Epidermal melanocyte (primary cell): Measurements from ENCODE around the gene MFSD12.

Experiments used
- DNase-seq: peaks from one replicate; pipeline ENCODE4 v3.0.0; 2011; ENCODE audit warnings: low spot score; ENCODE audit not compliant: insufficient read length

The MFSD12 gene

DNA sequence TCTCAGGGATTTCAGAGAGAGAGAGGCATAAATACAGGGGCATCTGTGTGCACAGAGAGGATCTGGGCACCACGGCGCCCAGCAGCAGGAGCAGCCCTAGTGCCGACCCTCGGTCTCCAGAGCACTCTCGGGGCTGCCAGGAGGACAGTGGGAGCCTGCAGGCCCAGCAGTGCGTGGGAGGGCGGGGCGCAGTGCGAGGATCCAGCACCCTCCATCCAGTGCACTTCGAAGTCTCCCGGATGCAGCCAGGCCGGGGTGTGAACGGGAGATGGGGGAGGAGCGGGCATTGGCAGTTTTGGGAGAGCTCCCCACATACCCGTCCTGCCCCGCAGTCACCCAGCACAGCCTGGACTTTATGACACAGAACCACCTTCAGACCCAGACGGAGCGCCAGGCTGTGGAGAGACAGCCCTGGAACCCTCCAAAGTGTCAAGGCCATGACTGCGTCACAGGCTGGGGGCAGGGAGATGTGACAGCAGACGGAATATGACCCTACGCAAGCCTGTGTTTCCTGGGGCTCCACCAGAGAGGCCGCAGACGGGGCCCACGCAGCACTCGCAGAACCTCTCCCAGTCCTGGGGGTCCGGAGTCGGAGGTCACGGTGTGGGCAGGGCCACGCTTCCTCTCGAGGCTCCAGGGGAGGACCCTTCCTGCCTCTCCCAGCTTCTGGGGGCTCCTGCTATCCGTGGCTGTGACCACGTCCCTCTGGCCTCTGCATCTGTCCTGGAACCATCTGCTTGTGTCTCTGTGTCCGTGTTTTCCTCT is 33.1 kb downstream of the MFSD12 start:
- no peak for DNase-seq

DNA sequence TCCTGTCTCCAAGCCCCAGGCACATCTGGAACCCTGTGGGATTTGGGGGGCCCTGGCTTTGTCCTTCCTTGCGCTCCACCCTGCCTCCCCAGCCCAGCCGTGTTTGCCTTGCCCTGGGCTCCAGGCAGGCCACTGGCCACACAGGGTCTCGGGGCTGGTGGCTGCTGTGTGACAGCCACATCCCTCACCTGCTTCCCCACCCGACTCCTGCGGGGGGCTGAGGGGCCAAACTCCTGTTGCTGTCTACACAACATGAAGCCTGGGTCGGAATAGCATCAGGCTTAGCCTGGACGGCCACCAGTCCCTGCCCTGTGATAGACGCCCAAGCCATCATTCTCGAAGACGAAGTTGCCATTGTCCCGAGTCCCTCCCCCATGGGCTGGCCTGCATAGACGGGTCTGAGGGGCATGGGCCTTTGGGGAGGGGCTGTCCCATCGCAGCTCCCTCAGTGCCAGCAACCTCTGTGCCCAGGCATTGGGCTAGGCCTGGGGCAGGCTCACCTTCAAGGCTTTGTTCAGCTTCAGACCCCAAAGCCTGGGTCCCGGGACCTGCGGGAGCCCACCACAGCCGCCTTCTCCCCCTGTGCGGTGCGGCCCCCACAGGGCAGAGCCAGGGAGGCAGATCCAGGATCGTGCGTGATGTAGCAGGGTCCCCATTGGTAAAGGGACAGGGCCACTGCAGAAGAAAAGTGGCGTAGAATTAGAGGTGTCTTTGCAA is 33.9 kb downstream of the MFSD12 start:
- DNase-seq, result no peak

DNA sequence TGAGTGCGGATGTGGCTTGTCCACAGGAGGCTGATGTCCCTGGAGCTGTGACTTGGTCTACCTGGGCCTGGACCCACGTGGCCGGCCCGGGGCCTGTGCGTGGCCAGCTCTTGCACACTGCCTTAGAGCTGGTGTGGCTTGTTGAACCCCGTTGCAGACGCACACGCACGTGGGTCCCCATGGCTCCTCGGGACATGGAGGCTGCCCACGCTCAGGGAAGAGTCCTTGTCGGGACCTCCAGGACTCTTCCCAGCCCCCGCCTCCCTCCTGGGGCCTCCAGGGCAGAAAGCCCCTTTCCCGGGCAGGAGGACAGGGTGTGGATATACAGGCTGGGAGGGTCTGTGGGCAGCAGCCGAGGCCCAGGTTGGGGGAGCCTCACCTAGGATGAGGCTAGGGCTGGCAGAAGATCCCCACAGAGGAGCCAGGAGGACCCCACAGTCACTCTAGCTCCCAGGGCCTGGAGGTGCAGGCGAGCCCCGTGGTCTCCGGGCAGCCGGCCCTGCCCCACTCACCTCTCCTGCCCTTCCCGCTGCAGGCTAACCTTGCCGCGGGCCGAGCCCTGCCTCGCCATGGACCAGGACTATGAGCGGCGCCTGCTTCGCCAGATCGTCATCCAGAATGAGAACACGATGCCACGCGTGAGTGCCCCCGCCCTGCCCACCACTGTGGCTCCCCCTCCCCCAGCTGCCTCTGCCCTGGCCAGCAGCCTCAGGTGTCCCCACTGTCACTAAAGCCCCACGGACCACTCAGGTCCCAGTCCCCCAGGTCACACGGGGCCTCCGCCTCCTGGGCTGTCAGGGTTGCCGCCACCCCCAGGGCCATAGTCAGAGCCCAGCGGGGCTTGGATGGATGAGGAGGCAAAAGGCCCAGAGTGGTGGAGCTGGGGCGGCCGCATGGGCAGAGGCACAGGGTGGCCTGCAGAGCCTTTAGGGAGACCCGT is 34.7 kb downstream of the MFSD12 start:
- DNase-seq, result no peak

DNA sequence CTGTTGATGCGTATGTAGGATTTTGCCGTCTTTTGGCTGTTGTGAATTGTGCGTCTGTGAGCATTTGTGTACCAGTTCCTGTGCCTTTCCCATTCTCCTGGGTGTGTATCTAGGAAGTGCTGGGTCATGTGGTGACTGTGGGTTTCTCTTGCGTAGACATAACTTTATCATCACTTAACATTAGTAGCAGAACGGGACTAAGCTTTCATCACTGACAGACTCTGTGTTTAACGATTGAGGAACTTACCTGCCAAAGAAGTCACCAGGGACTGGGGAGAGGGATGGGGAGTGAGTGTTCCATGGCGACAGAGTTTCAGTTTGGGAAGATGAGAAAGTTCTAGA is 36.3 kb downstream of the MFSD12 start:
- DNase-seq, result no peak

DNA sequence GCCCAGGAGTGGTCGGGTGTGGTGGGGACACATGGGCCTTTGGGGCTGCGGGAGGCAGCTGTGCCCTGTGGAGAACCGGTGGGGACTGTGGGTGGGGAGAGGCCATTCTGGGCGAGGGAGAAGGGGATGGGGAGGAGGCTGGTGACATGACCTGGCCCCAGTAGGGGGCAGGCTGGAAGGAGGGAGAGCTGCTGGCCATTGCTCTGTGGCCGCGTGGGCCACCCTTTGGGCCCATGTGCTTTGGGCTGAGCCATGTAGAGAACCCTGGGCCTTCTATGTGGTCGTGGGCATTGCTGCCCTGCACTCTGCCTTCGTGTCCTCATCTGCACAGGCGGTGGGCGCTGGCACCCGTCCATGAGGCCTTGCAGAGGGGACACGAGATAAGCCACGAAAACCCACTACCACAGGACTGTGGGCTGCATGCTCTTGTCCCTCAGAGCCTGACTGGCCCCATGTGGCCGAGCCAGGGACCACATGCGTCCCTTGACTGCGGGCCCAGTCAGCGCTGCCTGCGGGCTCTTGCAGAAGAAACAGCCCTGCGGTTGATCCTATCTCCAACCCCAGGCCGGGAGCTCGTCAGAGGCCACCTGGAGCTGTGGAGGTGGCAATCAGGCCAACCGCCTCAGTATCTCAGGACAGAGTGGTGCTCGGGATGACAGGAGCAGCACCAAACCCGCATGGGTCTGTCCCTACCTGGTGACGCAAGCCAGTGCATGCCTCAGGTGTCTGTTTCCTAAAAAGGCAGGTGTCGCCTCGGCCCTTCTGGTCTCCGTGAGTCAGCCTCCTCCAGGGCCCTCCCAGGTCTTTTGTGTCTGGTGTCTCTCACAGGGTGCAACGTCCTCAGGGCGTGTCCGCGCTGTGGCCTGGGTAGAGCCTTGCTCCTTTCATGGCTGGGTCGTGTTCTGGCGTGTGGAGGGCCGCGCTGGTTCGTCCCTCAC is 37.0 kb downstream of the MFSD12 start:
- DNase-seq, result no peak

DNA sequence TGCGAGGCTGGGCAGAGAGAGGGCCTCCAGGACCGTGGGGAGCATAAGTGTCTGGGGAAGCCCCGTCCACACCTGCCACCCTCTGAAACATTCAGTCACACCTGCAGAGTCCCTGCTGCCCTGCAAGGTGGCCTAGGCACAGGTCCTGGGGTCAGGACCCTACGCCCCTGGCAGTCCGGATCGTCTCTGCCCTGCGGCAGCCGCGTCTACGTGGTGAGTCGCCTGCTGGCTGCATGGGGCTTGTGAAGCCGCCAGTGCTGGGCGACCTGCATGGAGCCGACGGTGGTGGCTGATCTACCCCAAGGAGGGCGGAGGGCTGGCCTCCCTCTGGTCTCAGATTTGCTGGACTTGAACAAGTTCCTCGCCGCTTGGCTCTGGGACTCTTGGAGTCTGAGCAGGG is 38.3 kb downstream of the MFSD12 start:
- DNase-seq, result no peak

DNA sequence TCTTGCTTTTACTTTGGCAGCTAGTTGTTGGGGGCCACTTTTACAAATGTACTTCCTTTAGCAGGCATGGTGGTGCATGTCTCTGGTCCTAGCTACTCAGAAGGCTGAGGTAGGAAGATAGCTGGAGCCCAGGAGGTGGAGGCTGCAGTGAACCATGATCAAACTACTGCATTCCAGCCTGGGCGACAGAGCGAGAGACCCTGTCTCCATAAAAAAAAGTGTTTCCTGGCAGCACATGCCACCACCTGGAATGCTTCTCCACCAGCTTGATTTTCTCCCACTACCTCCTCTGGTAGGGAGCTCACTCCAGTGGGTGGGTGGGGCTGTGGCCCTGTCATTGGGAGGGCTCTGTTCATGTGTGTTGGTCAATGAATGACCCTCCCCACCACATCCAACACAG is 38.7 kb downstream of the MFSD12 start:
- DNase-seq, result no peak

DNA sequence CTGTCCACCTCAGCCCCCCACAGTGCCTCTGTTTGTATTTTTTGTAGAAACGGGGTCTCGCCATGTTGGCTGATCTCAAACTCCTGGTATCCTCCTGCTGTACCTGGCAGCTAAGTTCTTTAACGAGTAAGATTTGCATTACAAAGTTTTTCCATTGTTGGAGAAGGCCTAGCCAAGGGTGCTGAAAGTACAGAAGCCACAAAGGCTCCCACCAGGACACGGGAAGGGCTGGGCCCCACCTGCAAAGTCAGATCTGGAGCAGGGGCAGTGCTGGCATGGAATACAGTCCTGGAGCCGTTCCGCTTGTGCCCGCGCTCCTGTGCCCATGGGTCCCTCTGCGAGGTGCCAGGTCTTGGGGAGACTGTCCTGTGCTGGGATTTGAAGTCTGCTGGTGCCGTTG is 39.1 kb downstream of the MFSD12 start:
- DNase-seq, result no peak

DNA sequence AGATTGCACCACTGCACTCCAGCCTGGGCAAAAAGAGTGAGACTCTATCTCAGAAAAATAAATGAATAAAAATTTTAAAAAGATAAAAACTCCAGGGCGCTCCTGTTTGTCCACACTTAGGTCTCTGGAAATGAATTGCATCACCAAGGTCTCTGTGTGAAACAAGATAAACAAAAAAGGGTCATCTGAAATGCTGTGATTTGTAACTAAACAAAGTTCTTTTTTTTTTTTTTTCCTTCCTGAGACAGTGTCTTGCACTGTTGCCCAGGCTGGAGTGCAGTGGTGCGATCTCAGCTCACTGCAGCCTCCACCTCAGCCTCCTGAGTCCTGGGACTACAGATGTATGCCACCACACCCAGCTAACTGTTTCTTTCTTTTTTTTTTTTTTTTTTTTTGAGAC is 39.7 kb downstream of the MFSD12 start:
- DNase-seq, result no peak

DNA sequence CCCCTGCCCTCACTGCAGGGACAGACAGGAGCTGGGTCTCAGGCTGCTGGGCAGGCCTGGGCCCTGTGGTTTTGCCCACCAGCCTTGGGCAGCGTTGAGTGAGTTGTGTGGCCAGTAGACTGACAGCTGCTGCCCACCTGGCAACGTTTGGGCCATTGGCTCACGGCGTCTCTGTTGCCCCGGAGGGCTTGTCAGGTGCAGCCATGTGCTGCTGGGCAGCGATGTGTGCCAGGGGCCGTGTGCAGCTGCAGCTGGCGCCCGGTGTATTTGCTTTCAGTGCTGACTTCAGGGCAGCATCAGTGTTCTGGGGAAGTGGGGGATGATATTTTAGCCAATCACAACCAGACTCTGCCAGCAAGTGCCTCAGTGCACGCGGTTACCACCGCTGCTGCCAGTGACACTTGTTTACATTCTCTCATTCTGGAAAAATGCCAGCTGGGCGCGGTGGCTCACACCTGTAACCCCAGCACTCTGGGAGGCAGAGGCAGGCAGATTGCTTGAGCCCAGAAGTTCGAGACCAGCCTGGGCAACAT is 40.6 kb downstream of the MFSD12 start:
- DNase-seq, result no peak

DNA sequence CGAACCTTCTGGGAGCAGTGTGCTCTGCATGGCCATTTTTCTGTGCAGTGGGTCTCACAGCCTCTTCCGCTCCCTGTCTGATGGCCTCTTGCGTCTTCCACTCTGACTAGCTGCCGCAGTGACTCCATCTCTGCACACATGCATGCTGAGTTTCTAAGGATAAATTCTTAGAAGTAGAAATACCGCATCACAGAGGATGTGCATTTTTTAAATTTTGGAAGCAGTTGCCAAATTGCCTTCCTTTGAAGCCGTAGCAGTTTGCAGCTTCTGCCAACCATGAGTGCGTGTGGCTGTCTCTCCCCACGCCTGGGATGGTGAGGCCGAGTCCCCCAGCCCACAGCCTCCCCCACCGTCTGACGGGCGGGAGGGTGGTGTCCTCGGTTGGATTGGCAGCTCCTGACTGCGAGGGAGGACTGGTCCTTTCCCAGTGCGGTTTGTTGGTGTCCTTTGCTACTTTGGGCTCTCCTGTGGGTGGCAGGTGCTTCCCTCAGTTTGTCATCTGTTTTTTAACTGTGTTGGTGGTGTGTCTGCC is 41.4 kb downstream of the MFSD12 start:
- DNase-seq, result no peak

DNA sequence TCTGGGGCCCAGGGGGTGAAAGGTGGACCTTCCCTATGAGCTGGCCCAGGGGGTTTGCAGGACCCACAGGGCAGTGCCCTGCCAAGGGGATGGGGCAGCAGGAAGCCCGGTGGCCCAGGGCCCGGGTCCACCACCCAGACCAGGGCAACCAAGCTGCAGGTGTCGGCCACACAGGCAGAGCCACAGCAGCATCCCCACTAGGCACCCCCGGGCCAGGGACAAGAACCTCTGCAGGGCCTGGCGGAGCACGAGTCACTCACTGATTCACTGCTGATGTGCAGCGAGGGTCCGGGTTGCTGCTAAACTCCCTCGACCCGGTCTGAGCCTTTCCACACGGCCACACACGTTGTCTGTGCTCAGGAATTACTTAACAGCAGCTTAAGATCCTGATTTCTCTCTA is 42.5 kb downstream of the MFSD12 start:
- DNase-seq, result no peak

DNA sequence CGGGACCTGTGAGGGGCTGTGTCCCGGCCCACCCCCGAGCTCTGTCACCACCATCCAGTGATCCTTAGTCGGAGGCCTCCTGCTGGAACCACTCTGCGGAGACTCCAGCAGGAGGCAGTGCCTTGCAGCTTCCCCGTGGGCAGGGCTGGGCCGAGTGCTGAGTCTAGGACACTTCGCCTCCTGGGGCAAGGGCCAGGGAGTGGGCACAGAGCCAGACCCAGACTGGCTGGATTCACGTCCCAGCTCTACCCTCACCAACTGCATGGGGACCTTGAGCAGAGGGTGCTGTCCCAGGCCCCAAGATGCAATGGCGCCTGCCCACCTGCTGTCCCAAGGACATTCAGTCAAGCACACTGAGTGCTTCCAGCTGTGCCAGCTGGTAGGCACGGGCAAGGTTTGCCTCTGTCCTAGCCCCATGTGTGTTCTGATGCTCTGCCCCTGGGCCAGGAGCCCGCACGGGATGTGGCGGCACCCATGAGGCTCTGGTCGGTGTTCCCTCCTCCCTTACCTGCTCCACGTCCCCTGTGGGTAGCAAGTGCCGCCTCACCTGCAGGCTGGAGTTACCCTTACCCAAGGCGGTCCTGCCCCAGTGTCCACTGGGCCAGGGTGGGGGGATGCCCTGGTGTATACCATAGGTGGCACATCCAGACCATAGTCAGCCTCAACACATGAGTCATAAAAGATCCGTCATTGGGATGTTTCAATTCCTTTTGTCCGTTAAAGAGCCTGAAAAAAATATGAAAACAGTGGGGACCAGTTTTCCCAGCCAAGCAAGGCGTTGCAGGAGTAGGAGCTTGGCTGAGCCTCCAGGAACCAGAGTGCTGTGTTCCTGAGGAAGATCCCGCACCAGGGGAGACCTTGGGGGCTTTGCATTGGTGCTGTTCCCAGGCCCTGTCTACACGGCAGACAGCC is 43.9 kb downstream of the MFSD12 start:
- DNase-seq, result no peak

DNA sequence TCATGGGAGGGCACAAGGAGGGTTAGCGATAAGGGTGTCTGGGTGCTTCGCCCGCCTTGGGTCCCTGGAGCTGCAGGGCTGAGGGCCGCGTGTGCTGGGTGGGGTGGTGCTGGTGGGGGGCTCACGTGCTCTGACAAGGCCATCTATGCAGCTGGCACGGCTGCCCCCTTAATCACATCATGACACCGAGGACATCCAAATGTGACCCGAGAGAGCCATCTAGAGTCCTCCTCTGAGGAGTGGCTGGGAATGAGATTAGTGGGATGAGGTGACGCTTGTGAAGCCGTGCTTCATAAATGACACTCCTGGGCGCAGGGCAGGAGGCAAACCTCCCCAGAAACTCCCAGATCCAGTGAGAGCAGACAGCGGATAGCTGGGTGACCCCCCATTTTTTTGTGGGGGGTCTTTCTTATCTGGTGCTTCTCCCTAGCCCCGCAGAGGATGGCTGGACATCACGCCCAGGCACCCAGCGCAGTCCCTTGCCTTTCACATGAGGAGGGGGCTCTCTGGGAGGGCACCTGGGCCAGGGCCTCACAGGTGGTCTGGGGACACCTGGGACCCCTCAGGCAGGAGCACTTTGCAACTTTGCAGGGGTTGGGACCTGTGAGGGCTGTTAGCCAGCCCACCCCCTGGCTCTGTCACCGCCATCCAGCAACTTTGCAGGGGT is 44.7 kb downstream of the MFSD12 start:
- no peak for DNase-seq

DNA sequence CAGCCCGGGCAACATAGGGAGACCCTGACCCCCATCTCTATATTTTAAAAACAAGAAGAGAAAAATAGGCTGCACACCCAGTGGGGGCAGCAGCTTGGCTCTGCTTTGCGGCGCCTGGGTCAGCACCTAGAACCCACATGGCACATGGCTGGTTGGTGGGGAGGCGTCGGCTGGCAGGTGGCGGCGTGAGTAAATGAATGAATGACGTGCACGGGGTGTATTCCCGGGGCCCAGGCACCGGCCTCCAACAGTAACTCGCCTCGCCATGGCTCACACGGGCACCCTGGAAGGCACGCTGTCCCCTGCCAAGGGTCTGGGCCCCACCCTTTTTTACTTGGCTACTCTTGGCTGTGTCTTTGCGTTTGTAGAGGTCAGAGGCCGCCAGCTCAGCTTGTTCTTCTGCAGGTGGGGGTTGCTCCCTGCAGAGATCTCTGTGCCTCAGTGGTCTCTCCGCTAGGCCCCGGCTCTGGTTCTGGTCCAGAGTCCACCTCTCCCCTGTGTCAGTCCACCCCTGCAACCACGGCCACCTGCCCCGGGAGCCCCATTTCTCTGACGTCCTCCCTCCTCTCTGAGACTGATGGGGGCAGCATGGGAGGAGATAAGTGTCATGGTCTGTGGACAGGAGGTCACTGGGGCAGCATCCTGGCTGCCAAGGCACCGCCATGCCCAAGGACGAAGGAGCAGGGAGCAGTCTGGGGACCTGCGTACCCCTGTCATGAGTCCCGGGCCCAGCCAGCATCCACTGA is 45.7 kb downstream of the MFSD12 start:
- no peak for DNase-seq

DNA sequence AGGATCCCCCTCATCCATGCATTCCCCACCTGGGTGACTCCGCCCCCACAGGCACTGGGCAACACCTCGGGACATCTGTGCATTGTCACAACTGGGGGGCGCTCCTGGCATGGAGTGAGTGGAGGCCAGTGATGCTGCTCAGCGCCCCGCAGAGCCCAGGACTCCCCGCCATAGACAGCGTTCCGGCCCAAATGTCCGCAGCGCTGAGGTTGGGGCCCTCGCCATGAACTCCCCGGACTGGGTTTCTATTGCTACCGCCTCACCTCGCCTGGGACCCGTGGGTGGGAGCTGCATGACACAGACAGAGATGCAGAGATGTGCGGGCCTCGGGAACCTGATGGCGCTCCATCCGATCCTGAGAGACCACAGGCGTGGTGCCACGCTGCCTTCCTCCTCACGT is 46.7 kb downstream of the MFSD12 start:
- no peak for DNase-seq

DNA sequence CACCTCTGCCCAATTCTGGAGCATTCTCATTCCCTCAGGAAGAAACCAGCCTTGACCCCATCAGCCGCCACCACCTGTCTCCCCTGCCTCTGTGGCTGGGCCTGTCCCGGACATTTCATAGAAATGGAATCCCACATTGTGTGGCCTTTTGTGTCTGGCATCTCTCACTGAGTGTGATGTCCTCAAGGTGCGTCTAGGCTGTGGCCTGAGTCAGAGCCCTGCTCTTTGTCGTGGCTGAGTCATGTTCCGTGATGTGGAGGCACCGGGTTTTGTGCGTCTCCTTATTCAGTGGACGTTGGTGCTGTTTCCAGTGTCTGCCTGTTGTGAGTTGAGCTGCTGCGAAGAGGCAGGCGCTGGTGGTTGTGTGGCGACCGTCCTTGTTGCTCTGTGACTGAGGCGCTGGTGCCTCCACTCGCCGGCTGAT is 47.8 kb downstream of the MFSD12 start:
- no peak for DNase-seq
